GM12801 (cell line): Measurements from ENCODE around the gene ANXA10.

Experiments used
- CTCF ChIP-seq: IDR thresholded peaks from one replicate; pipeline ENCODE4 v1.5.1; 2011; ENCODE audit warnings: control low read depth; ENCODE audit not compliant: insufficient read length; ENCODE audit errors: extremely low read depth

The ANXA10 gene

GRCh38 chr4:168119100-168119499 is 26.8 kb downstream of the ANXA10 start:
- TF ChIP-seq CTCF, result no peak

- TF ChIP-seq CTCF, result no peak
Measured at GRCh38 chr4:168119890-168120289, 27.6 kb downstream of the ANXA10 start.

GRCh38 chr4:168120811-168121210 is 28.5 kb downstream of the ANXA10 start:
- no peak for TF ChIP-seq CTCF

- no peak for TF ChIP-seq CTCF
Measured at GRCh38 chr4:168124008-168124641, 31.8 kb downstream of the ANXA10 start.

- TF ChIP-seq CTCF, result no peak
Measured at GRCh38 chr4:168126952-168127351, 34.6 kb downstream of the ANXA10 start.

GRCh38 chr4:168128601-168129000 is 36.3 kb downstream of the ANXA10 start:
- no peak for TF ChIP-seq CTCF

- TF ChIP-seq CTCF, result no peak
Measured at GRCh38 chr4:168129046-168129772, 36.9 kb downstream of the ANXA10 start.
